Loucy (cell line): Measurements from ENCODE around the gene GPR75.
"Not testable (repeated sequence)": the region's sequence is repeated elsewhere in the genome, so short reads cannot be mapped to it uniquely, and the experiment has no call there.

ENCODE experiments used
- H2AFZ ChIP-seq: fragments of 200-600 bp; sonication (generic); 2 replicates; pipeline ENCODE4 v1.6.0; 2016; ENCODE audit warnings: antibody characterized with exemption, mild to moderate bottlenecking, low read length, moderate library complexity
- H3F3A ChIP-seq: fragments of 200-600 bp; 2 replicates; pipeline ENCODE4 v1.6.0; 2016; ENCODE audit warnings: antibody characterized with exemption, low read depth, mild to moderate bottlenecking
- H3K27me3 ChIP-seq: fragments of 200-600 bp; sonication (generic); 2 replicates; pipeline ENCODE4 v1.6.1; 2014; ENCODE audit warnings: low read length, mild to moderate bottlenecking; ENCODE audit not compliant: insufficient read depth, poor library complexity, severe bottlenecking
- H3K36me3 ChIP-seq: fragments of 200-600 bp; sonication (generic); 2 replicates; pipeline ENCODE4 v1.6.1; 2016; ENCODE audit warnings: low read length; ENCODE audit not compliant: insufficient read depth
- H3K4me1 ChIP-seq: fragments of 200-600 bp; sonication (generic); 2 replicates; pipeline ENCODE4 v1.5.1; 2014; ENCODE audit warnings: low read length, mild to moderate bottlenecking; ENCODE audit not compliant: insufficient read depth, poor library complexity, severe bottlenecking
- H3K4me2 ChIP-seq: fragments of 200-600 bp; sonication (generic); 2 replicates; pipeline ENCODE4 v1.6.0; 2014; ENCODE audit warnings: antibody characterized with exemption, low read length, low read depth, mild to moderate bottlenecking; ENCODE audit not compliant: poor library complexity, severe bottlenecking
- H3K4me3 ChIP-seq: fragments of 200-600 bp; sonication (generic); 2 replicates; pipeline ENCODE4 v1.5.1; 2014; ENCODE audit warnings: low read length, mild to moderate bottlenecking, mixed read lengths; ENCODE audit not compliant: poor library complexity, severe bottlenecking
- H3K79me2 ChIP-seq: fragments of 200-600 bp; sonication (generic); 2 replicates; pipeline ENCODE4 v1.6.1; 2014; ENCODE audit warnings: low read length; ENCODE audit not compliant: insufficient read depth
- H3K9ac ChIP-seq: fragments of 200-600 bp; sonication (generic); 2 replicates; pipeline ENCODE4 v1.6.0; 2014; ENCODE audit warnings: mild to moderate bottlenecking, low read depth, low read length, moderate library complexity; ENCODE audit not compliant: poor library complexity, severe bottlenecking
- H3K9me2 ChIP-seq: fragments of 200-600 bp; sonication (generic); replicated peaks from 2 replicates; pipeline ENCODE4 v1.6.1; 2016; ENCODE audit warnings: low read depth, low read length, mixed read lengths
- H3K9me3 ChIP-seq: fragments of 200-600 bp; sonication (generic); 2 replicates; pipeline ENCODE4 v1.6.1; 2014; ENCODE audit warnings: mild to moderate bottlenecking, antibody characterized with exemption, low read length, low read depth; ENCODE audit not compliant: insufficient read depth
- H4K20me1 ChIP-seq: fragments of 200-600 bp; sonication (generic); 2 replicates; pipeline ENCODE4 v1.6.0; 2014; ENCODE audit warnings: antibody characterized with exemption, low read length, mild to moderate bottlenecking; ENCODE audit not compliant: insufficient read depth, poor library complexity, severe bottlenecking
- EZH2phosphoT487 ChIP-seq: fragments of 200-600 bp; IDR thresholded peaks from 2 replicates; pipeline ENCODE4 v1.6.1; 2018; ENCODE audit warnings: antibody characterized with exemption, mild to moderate bottlenecking, moderate library complexity, borderline replicate concordance
- TF ChIP-seq, protein P1 (sequence below): fragments of 200-600 bp; sonication (generic); conservative IDR thresholded peaks from 2 replicates; pipeline ENCODE4 v1.5.1; 2014; ENCODE audit warnings: mild to moderate bottlenecking, antibody characterized with exemption, low read length

GPR75 gene

GRCh38 chr2:53843595-53843994 is 16.2 kb downstream of the GPR75 start:
- peaks cover 4% of the 10 kb centered on the region for H3K4me1 ChIP-seq
- no peaks in the 10 kb centered on the region for H3K36me3 ChIP-seq
- H4K20me1 ChIP-seq = no peaks in the 10 kb centered on the region
- H3K79me2 ChIP-seq = no peaks in the 10 kb centered on the region
- H3K9me2 ChIP-seq = no peaks in the 10 kb centered on the region
- H2AFZ ChIP-seq = no peak overlapping the region
- H3K4me2 ChIP-seq = no peak overlapping the region
- no peaks in the 10 kb centered on the region for H3K27me3 ChIP-seq
- H3K9ac ChIP-seq = no peak overlapping the region
- no peaks in the 10 kb centered on the region for H3K9me3 ChIP-seq
- H3K4me3 ChIP-seq = no peak overlapping the region
- H3F3A ChIP-seq = no peaks in the 10 kb centered on the region
- TF ChIP-seq, protein P1, sequence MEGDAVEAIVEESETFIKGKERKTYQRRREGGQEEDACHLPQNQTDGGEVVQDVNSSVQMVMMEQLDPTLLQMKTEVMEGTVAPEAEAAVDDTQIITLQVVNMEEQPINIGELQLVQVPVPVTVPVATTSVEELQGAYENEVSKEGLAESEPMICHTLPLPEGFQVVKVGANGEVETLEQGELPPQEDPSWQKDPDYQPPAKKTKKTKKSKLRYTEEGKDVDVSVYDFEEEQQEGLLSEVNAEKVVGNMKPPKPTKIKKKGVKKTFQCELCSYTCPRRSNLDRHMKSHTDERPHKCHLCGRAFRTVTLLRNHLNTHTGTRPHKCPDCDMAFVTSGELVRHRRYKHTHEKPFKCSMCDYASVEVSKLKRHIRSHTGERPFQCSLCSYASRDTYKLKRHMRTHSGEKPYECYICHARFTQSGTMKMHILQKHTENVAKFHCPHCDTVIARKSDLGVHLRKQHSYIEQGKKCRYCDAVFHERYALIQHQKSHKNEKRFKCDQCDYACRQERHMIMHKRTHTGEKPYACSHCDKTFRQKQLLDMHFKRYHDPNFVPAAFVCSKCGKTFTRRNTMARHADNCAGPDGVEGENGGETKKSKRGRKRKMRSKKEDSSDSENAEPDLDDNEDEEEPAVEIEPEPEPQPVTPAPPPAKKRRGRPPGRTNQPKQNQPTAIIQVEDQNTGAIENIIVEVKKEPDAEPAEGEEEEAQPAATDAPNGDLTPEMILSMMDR = no peak
- no peak for TF ChIP-seq EZH2phosphoT487

DNA sequence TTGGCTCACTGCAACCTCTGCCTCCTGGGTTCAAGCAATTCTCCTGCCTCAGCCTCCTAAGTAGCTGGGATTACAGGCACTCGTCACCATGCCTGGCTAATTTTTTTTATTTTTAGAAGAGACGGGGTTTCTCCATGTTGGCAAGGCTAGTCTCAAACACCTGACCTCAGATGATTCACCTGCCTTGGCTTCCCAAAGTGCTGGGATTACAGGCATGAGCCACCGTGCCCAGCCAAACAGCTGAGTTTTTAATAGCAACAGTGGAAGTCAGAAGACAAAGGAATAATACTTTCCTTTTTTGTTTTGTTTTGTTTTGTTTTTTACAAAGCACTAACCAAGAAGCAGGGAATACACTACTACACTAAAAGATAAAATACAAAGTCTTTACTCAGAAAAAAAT is 16.9 kb downstream of the GPR75 start:
- H3K9me2 ChIP-seq = no peaks in the 10 kb centered on the region
- peaks cover 4% of the 10 kb centered on the region for H3K4me1 ChIP-seq
- no peaks in the 10 kb centered on the region for H3K27me3 ChIP-seq
- no peaks in the 10 kb centered on the region for H3K9me3 ChIP-seq
- TF ChIP-seq EZH2phosphoT487 = no peak
- TF ChIP-seq, protein P1 = no peak
- no peak overlapping the region for H3K9ac ChIP-seq
- H3K36me3 ChIP-seq = no peaks in the 10 kb centered on the region
- no peak overlapping the region for H2AFZ ChIP-seq
- H3K79me2 ChIP-seq = no peaks in the 10 kb centered on the region
- no peak overlapping the region for H3K4me3 ChIP-seq
- H3K4me2 ChIP-seq = no peak overlapping the region
- H3F3A ChIP-seq = no peaks in the 10 kb centered on the region
- H4K20me1 ChIP-seq = no peaks in the 10 kb centered on the region

DNA sequence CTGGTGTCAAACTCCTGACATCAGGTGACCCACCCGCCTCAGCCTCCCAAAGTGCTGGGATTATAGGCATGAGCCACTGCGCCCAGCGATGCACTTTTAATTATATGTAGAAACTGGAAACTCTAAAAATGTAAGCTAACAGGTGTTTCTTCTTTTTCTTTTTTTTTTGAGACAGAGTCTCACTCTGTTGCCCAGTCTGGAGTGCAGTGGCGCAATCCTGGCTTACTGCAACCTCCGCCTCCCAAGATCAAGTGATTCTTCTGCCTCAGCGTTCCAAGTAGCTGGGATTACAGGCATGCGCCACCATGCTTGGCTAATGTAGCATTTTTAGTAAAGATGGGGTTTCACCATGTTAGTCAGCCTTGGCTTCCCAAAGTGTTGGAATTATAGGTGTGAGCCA is 18.1 kb downstream of the GPR75 start:
- H3K4me3 ChIP-seq, H3K4me1 ChIP-seq, H2AFZ ChIP-seq, H4K20me1 ChIP-seq, H3F3A ChIP-seq, H3K9me3 ChIP-seq, H3K36me3 ChIP-seq, H3K79me2 ChIP-seq, H3K9me2 ChIP-seq, H3K27me3 ChIP-seq, H3K9ac ChIP-seq, H3K4me2 ChIP-seq: not testable (repeated sequence)

- no peaks in the 10 kb centered on the region for H3K9me2 ChIP-seq
- H3K27me3 ChIP-seq = no peaks in the 10 kb centered on the region
- H3K9me3 ChIP-seq = no peaks in the 10 kb centered on the region
- H4K20me1 ChIP-seq = no peaks in the 10 kb centered on the region
- H3F3A ChIP-seq = no peaks in the 10 kb centered on the region
- no peaks in the 10 kb centered on the region for H3K79me2 ChIP-seq
- H3K4me2 ChIP-seq = no peak overlapping the region
- no peak overlapping the region for H3K4me3 ChIP-seq
- no peak overlapping the region for H2AFZ ChIP-seq
- TF ChIP-seq, protein P1 = no peak
- no peak for TF ChIP-seq EZH2phosphoT487
- H3K9ac ChIP-seq = no peak overlapping the region
- peaks cover 4% of the 10 kb centered on the region for H3K4me1 ChIP-seq
- no peaks in the 10 kb centered on the region for H3K36me3 ChIP-seq
Observed at GRCh38 chr2:53840580-53840979, 19.2 kb downstream of the GPR75 start.

GRCh38 chr2:53829980-53830290 is 29.8 kb downstream of the GPR75 start:
- not testable (repeated sequence) for H4K20me1 ChIP-seq, H2AFZ ChIP-seq, H3K27me3 ChIP-seq, H3K79me2 ChIP-seq, H3K9ac ChIP-seq, H3K4me3 ChIP-seq, H3K4me1 ChIP-seq, H3K9me3 ChIP-seq, H3K36me3 ChIP-seq, H3K9me2 ChIP-seq, H3F3A ChIP-seq, H3K4me2 ChIP-seq
